ENCODE data around the gene C8B.

Gene C8B

GRCh38 chr1:56965916-56966697 lies at the start of gene C8B:
Gene C8B (minus strand): TSS chr1:56966015. CDS start chr1:56965948, 67 bp downstream.
- Histone ChIP-seq H3K4me3 (ENCODE audit: insufficient read length, low read depth) (no peak within 1 kb of the TSS), H3K27me3 (ENCODE audit: insufficient read depth, insufficient read length) (peaks cover 3% of the 10 kb centered on the region), H3K9me3 (ENCODE audit: insufficient read depth, low read length) (no peaks in the 10 kb centered on the region), H3K36me3 (ENCODE audit: insufficient read depth, insufficient read length, low read length) (no peaks in the 10 kb centered on the region), H3K4me1 (ENCODE audit: insufficient read depth, insufficient read length) (no peaks in the 10 kb centered on the region), H3K9ac (ENCODE audit: insufficient read length, low read depth) (no peak within 1 kb of the TSS)
- DNase-seq (ENCODE audit: low read depth, low spot score) = no peak
- no peak for TF ChIP-seq ZNF274 (IDR thresholded peaks at IDR 0.05; ENCODE audit: low read depth, low read length)
- no peak for TF ChIP-seq SUZ12 (IDR thresholded peaks at IDR 0.05; ENCODE audit: extremely low read depth, insufficient read depth, insufficient read length)
- TF ChIP-seq YY1 (IDR thresholded peaks at IDR 0.05; ENCODE audit: insufficient read depth, insufficient read length) = no peak

DNA sequence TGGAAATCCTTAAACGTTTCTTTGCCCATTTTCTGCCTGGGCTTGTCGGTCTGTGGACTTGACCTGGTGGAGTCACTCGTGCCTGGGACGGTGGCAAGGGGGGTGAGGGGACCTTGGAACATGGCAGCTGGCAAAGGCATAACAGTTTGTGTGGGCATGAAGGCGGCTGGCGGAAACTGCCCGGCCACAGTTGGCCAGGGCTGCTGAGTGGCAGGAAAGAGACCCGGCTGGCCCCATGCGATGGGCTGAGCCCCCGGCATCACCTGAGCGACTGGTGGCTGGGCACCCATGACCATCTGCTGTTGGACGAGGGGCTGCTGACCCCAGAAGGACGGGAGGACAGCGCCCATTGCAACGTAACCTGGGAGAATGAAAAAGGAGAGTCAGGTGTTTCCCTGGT lies 49.3 kb upstream of the C8B start:
- H3K36me3 ChIP-seq (ENCODE audit: insufficient read depth, insufficient read length, low read length) = no peaks in the 10 kb centered on the region
- TF ChIP-seq YY1 (IDR thresholded peaks at IDR 0.05; ENCODE audit: insufficient read depth, insufficient read length) (no peak), ZNF274 (IDR thresholded peaks at IDR 0.05; ENCODE audit: low read depth, low read length) (no peak), SUZ12 (IDR thresholded peaks at IDR 0.05; ENCODE audit: extremely low read depth, insufficient read depth, insufficient read length) (no peak)
- DNase-seq (ENCODE audit: low read depth, low spot score) = no peak
- no peak overlapping the region for H3K9ac ChIP-seq (ENCODE audit: insufficient read length, low read depth)
- H3K4me1 ChIP-seq (ENCODE audit: insufficient read depth, insufficient read length) = peaks cover 2% of the 10 kb centered on the region
- no peaks in the 10 kb centered on the region for H3K9me3 ChIP-seq (ENCODE audit: insufficient read depth, low read length)
- no peak overlapping the region for H3K4me3 ChIP-seq (ENCODE audit: insufficient read length, low read depth)
- H3K27me3 ChIP-seq (ENCODE audit: insufficient read depth, insufficient read length) = no peaks in the 10 kb centered on the region

DNA sequence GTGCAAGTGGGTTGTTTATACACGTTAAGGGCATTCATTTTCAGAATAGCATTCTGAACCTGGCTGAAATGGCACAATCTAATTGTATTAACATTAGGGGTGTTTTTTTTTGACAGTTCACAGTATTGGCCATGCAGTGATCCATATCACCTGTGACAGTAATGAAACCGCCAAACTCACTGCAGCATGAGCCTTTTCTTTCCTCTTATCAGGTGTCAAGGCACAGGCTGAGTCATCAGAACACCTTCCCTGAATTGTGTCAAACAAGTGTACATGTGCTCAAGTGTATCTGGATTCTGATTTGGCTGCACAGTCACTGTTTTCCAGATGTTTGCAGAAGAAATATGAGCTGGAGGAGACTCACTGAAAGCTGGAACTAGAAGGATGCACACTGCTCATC lies 47.7 kb upstream of the C8B start:
- Histone ChIP-seq H3K4me3 (ENCODE audit: insufficient read length, low read depth) (no peak overlapping the region), H3K4me1 (ENCODE audit: insufficient read depth, insufficient read length) (peaks cover 2% of the 10 kb centered on the region), H3K9ac (ENCODE audit: insufficient read length, low read depth) (no peak overlapping the region), H3K27me3 (ENCODE audit: insufficient read depth, insufficient read length) (no peaks in the 10 kb centered on the region), H3K36me3 (ENCODE audit: insufficient read depth, insufficient read length, low read length) (no peaks in the 10 kb centered on the region), H3K9me3 (ENCODE audit: insufficient read depth, low read length) (no peaks in the 10 kb centered on the region)
- no peak for DNase-seq (ENCODE audit: low read depth, low spot score)
- TF ChIP-seq SUZ12 (IDR thresholded peaks at IDR 0.05; ENCODE audit: extremely low read depth, insufficient read depth, insufficient read length) (no peak), YY1 (IDR thresholded peaks at IDR 0.05; ENCODE audit: insufficient read depth, insufficient read length) (no peak), ZNF274 (IDR thresholded peaks at IDR 0.05; ENCODE audit: low read depth, low read length) (no peak)

GRCh38 chr1:57012315-57012714 lies 46.5 kb upstream of the C8B start:
- H3K36me3 ChIP-seq (ENCODE audit: insufficient read depth, insufficient read length, low read length) = no peaks in the 10 kb centered on the region
- no peak overlapping the region for H3K4me3 ChIP-seq (ENCODE audit: insufficient read length, low read depth)
- H3K9me3 ChIP-seq (ENCODE audit: insufficient read depth, low read length) = no peaks in the 10 kb centered on the region
- TF ChIP-seq ZNF274 (IDR thresholded peaks at IDR 0.05; ENCODE audit: low read depth, low read length) (no peak), YY1 (IDR thresholded peaks at IDR 0.05; ENCODE audit: insufficient read depth, insufficient read length) (no peak), SUZ12 (IDR thresholded peaks at IDR 0.05; ENCODE audit: extremely low read depth, insufficient read depth, insufficient read length) (no peak)
- no peak for DNase-seq (ENCODE audit: low read depth, low spot score)
- no peaks in the 10 kb centered on the region for H3K27me3 ChIP-seq (ENCODE audit: insufficient read depth, insufficient read length)
- H3K9ac ChIP-seq (ENCODE audit: insufficient read length, low read depth) = no peak overlapping the region
- H3K4me1 ChIP-seq (ENCODE audit: insufficient read depth, insufficient read length) = peaks cover under 1% of the 10 kb centered on the region

DNA sequence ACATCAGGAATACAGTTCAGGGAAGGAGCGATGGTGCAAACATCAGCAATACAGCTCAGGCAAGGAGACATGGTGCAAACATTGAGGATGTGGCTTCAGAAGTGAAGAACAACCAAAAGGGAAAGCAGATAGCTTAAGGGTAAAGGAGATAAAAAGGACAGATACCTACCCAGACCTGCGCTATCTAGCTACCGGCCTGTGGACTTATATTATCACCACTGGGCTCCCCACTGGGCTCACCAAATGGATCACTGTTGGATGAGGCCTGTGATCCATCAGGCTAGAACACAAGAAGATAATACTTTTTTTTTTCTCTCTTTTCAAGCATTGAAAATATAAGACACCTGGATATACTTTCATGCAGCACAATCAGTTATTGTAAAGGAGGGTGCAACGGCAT lies 44.7 kb upstream of the C8B start:
- Histone ChIP-seq H3K4me3 (ENCODE audit: insufficient read length, low read depth) (no peak overlapping the region), H3K4me1 (ENCODE audit: insufficient read depth, insufficient read length) (no peaks in the 10 kb centered on the region), H3K9me3 (ENCODE audit: insufficient read depth, low read length) (no peaks in the 10 kb centered on the region), H3K9ac (ENCODE audit: insufficient read length, low read depth) (no peak overlapping the region), H3K36me3 (ENCODE audit: insufficient read depth, insufficient read length, low read length) (no peaks in the 10 kb centered on the region), H3K27me3 (ENCODE audit: insufficient read depth, insufficient read length) (no peaks in the 10 kb centered on the region)
- no peak for TF ChIP-seq ZNF274 (IDR thresholded peaks at IDR 0.05; ENCODE audit: low read depth, low read length)
- no peak for TF ChIP-seq SUZ12 (IDR thresholded peaks at IDR 0.05; ENCODE audit: extremely low read depth, insufficient read depth, insufficient read length)
- DNase-seq (ENCODE audit: low read depth, low spot score) = no peak

GRCh38 chr1:57007948-57008347 lies 42.1 kb upstream of the C8B start:
- H3K9me3 ChIP-seq (ENCODE audit: insufficient read depth, low read length) = no peaks in the 10 kb centered on the region
- TF ChIP-seq ZNF274 (IDR thresholded peaks at IDR 0.05; ENCODE audit: low read depth, low read length) = no peak
- no peak for TF ChIP-seq SUZ12 (IDR thresholded peaks at IDR 0.05; ENCODE audit: extremely low read depth, insufficient read depth, insufficient read length)
- TF ChIP-seq YY1 (IDR thresholded peaks at IDR 0.05; ENCODE audit: insufficient read depth, insufficient read length) = no peak
- no peak for DNase-seq (ENCODE audit: low read depth, low spot score)
- H3K4me1 ChIP-seq (ENCODE audit: insufficient read depth, insufficient read length) = no peaks in the 10 kb centered on the region
- H3K4me3 ChIP-seq (ENCODE audit: insufficient read length, low read depth) = no peak overlapping the region
- no peaks in the 10 kb centered on the region for H3K36me3 ChIP-seq (ENCODE audit: insufficient read depth, insufficient read length, low read length)
- no peaks in the 10 kb centered on the region for H3K27me3 ChIP-seq (ENCODE audit: insufficient read depth, insufficient read length)
- no peak overlapping the region for H3K9ac ChIP-seq (ENCODE audit: insufficient read length, low read depth)

GRCh38 chr1:57007472-57007871 lies 41.7 kb upstream of the C8B start:
- H3K27me3 ChIP-seq (ENCODE audit: insufficient read depth, insufficient read length) = no peaks in the 10 kb centered on the region
- H3K4me1 ChIP-seq (ENCODE audit: insufficient read depth, insufficient read length) = no peaks in the 10 kb centered on the region
- no peaks in the 10 kb centered on the region for H3K9me3 ChIP-seq (ENCODE audit: insufficient read depth, low read length)
- TF ChIP-seq YY1 (IDR thresholded peaks at IDR 0.05; ENCODE audit: insufficient read depth, insufficient read length) = no peak
- no peak for TF ChIP-seq ZNF274 (IDR thresholded peaks at IDR 0.05; ENCODE audit: low read depth, low read length)
- no peak for TF ChIP-seq SUZ12 (IDR thresholded peaks at IDR 0.05; ENCODE audit: extremely low read depth, insufficient read depth, insufficient read length)
- no peak for DNase-seq (ENCODE audit: low read depth, low spot score)
- no peak overlapping the region for H3K9ac ChIP-seq (ENCODE audit: insufficient read length, low read depth)
- H3K4me3 ChIP-seq (ENCODE audit: insufficient read length, low read depth) = no peak overlapping the region
- H3K36me3 ChIP-seq (ENCODE audit: insufficient read depth, insufficient read length, low read length) = no peaks in the 10 kb centered on the region
